IPS-15b (cell line): ENCODE results near the gene INCA1.

Source experiments
- H3K27me3 ChIP-seq: one replicate; pipeline ENCODE4 v1.6.1; 2013; ENCODE audit warnings: low read length; ENCODE audit not compliant: control insufficient read depth, insufficient read depth
- H3K36me3 ChIP-seq: one replicate; pipeline ENCODE4 v1.6.1; 2013; ENCODE audit warnings: low read length; ENCODE audit not compliant: control insufficient read depth, insufficient read depth
- H3K4me1 ChIP-seq: one replicate; pipeline ENCODE4 v1.6.1; 2013; ENCODE audit warnings: mild to moderate bottlenecking, low read length; ENCODE audit not compliant: control insufficient read depth, insufficient read depth
- H3K4me3 ChIP-seq: one replicate; pipeline ENCODE4 v1.5.1; 2013; ENCODE audit warnings: low read depth, low read length
- H3K9ac ChIP-seq: one replicate; pipeline ENCODE4 v1.6.1; 2013; ENCODE audit warnings: low read depth, mild to moderate bottlenecking, low read length
- H3K9me3 ChIP-seq: one replicate; pipeline ENCODE4 v1.6.1; 2013; ENCODE audit warnings: mild to moderate bottlenecking, low read length; ENCODE audit not compliant: control insufficient read depth, insufficient read depth

The INCA1 gene

GRCh38 chr17:4950075-4950745 is 47.1 kb downstream of the INCA1 start:
- peaks cover 13% of the 10 kb centered on the region for H3K4me1 ChIP-seq
- peaks cover 20% of the 10 kb centered on the region for H3K36me3 ChIP-seq
- H3K9ac ChIP-seq = peak overlapping the region; percentile 88
- no peaks in the 10 kb centered on the region for H3K9me3 ChIP-seq
- H3K27me3 ChIP-seq = no peaks in the 10 kb centered on the region
- H3K4me3 ChIP-seq = peak overlapping the region; percentile 81

- H3K27me3 ChIP-seq = no peaks in the 10 kb centered on the region
- no peaks in the 10 kb centered on the region for H3K9me3 ChIP-seq
- H3K4me3 ChIP-seq = peak overlapping the region; percentile 62
- peaks cover 27% of the 10 kb centered on the region for H3K36me3 ChIP-seq
- H3K4me1 ChIP-seq = peaks cover 13% of the 10 kb centered on the region
- peak overlapping the region; percentile 90 for H3K9ac ChIP-seq
These were observed 47.8 kb downstream of the INCA1 start for GRCh38 chr17:4949321-4950074.

- H3K27me3 ChIP-seq = no peaks in the 10 kb centered on the region
- peak overlapping the region; percentile 90 for H3K9ac ChIP-seq
- peak overlapping the region; percentile 62 for H3K4me3 ChIP-seq
- H3K36me3 ChIP-seq = peaks cover 33% of the 10 kb centered on the region
- no peaks in the 10 kb centered on the region for H3K9me3 ChIP-seq
- peaks cover 15% of the 10 kb centered on the region for H3K4me1 ChIP-seq
These were observed 48.4 kb downstream of the INCA1 start for GRCh38 chr17:4948931-4949320.

- peak within 1 kb of the TSS; percentile 94 for H3K9ac ChIP-seq
- H3K9me3 ChIP-seq = no peaks in the 10 kb centered on the region
- H3K36me3 ChIP-seq = peaks cover 38% of the 10 kb centered on the region
- peak within 1 kb of the TSS; percentile 62 for H3K4me3 ChIP-seq
- no peaks in the 10 kb centered on the region for H3K27me3 ChIP-seq
- peaks cover 15% of the 10 kb centered on the region for H3K4me1 ChIP-seq
These were observed 49.0 kb downstream of the INCA1 start, which contains the start of gene PFN1 for GRCh38 chr17:4948166-4948930. TSS of gene PFN1 (minus strand) at chr17:4948530. CDS start at chr17:4948394, 136 bp downstream.

- H3K4me1 ChIP-seq = peaks cover 15% of the 10 kb centered on the region
These were observed 49.7 kb downstream of the INCA1 start for GRCh38 chr17:4947411-4948165.

GRCh38 chr17:4947010-4947410 is 50.3 kb downstream of the INCA1 start:
- H3K9ac ChIP-seq = peak overlapping the region; percentile 62
- H3K27me3 ChIP-seq = no peaks in the 10 kb centered on the region
- H3K36me3 ChIP-seq = peaks cover 48% of the 10 kb centered on the region
- peak overlapping the region; percentile 62 for H3K4me3 ChIP-seq
- no peaks in the 10 kb centered on the region for H3K9me3 ChIP-seq
- H3K4me1 ChIP-seq = peaks cover 15% of the 10 kb centered on the region

More at GRCh38 chr17:4947411-4948165, 49.7 kb downstream of the INCA1 start:
- H3K27me3 ChIP-seq = no peaks in the 10 kb centered on the region
- no peaks in the 10 kb centered on the region for H3K9me3 ChIP-seq
- H3K9ac ChIP-seq = peak overlapping the region; percentile 94
- peak overlapping the region; percentile 62 for H3K4me3 ChIP-seq
- H3K36me3 ChIP-seq = peaks cover 46% of the 10 kb centered on the region

GRCh38 chr17:4946312-4946976 is 50.9 kb downstream of the INCA1 start:
- H3K4me1 ChIP-seq = peaks cover 11% of the 10 kb centered on the region
- peak overlapping the region; percentile 62 for H3K9ac ChIP-seq
- H3K4me3 ChIP-seq = peak overlapping the region; percentile 62
- no peaks in the 10 kb centered on the region for H3K27me3 ChIP-seq
- H3K36me3 ChIP-seq = peaks cover 48% of the 10 kb centered on the region
- no peaks in the 10 kb centered on the region for H3K9me3 ChIP-seq

GRCh38 chr17:4945944-4946280 is 51.4 kb downstream of the INCA1 start:
- Histone ChIP-seq H3K9ac (no peak overlapping the region), H3K4me3 (peak overlapping the region; percentile 62), H3K9me3 (no peaks in the 10 kb centered on the region), H3K27me3 (no peaks in the 10 kb centered on the region), H3K4me1 (peaks cover 6% of the 10 kb centered on the region), H3K36me3 (peaks cover 48% of the 10 kb centered on the region)

- Histone ChIP-seq H3K36me3 (peaks cover 48% of the 10 kb centered on the region), H3K27me3 (no peaks in the 10 kb centered on the region), H3K9ac (no peak overlapping the region), H3K4me1 (peaks cover 6% of the 10 kb centered on the region), H3K9me3 (no peaks in the 10 kb centered on the region), H3K4me3 (peak overlapping the region; percentile 62)
These were observed 52.0 kb downstream of the INCA1 start for GRCh38 chr17:4945176-4945943.

GRCh38 chr17:4944554-4945175 is 52.7 kb downstream of the INCA1 start:
- Histone ChIP-seq H3K4me3 (no peak overlapping the region), H3K9me3 (no peaks in the 10 kb centered on the region), H3K36me3 (peaks cover 48% of the 10 kb centered on the region), H3K9ac (no peak overlapping the region), H3K27me3 (no peaks in the 10 kb centered on the region), H3K4me1 (peaks cover 6% of the 10 kb centered on the region)
